Glutamatergic neuron (in vitro differentiated cells): Measurements from ENCODE around the gene CACNG1. TPM values are rescaled to one million over a fixed set of nuclear protein-coding genes. Genes with fewer than 3 reads are reported as not detected.
"Not testable (repeated sequence)": the region's sequence is repeated elsewhere in the genome, so short reads cannot be mapped to it uniquely, and the experiment has no call there.

Source experiments
- DNase-seq: peaks from one replicate; pipeline ENCODE4 v3.0.0; 2022
- H3K27ac Mint-ChIP-seq: one replicate; pipeline ENCODE4 v1.8.0; 2020; ENCODE audit warnings: mild to moderate bottlenecking, mixed read lengths, inconsistent platforms; ENCODE audit not compliant: unreplicated experiment
- H3K27me3 Mint-ChIP-seq: one replicate; pipeline ENCODE4 v1.8.0; 2020; ENCODE audit warnings: mild to moderate bottlenecking, moderate library complexity, mixed read lengths, inconsistent platforms; ENCODE audit not compliant: unreplicated experiment
- H3K36me3 Mint-ChIP-seq: one replicate; pipeline ENCODE4 v1.8.0; 2020; ENCODE audit warnings: mild to moderate bottlenecking, mixed read lengths, inconsistent platforms; ENCODE audit not compliant: unreplicated experiment
- H3K4me1 Mint-ChIP-seq: one replicate; pipeline ENCODE4 v1.8.0; 2020; ENCODE audit warnings: mild to moderate bottlenecking, low read depth, mixed read lengths, inconsistent platforms; ENCODE audit not compliant: unreplicated experiment
- H3K4me3 Mint-ChIP-seq: one replicate; pipeline ENCODE4 v1.8.0; 2020; ENCODE audit warnings: mild to moderate bottlenecking, mixed read lengths, inconsistent platforms; ENCODE audit not compliant: unreplicated experiment
- H3K9me3 Mint-ChIP-seq: one replicate; pipeline ENCODE4 v1.8.0; 2020; ENCODE audit warnings: mild to moderate bottlenecking, moderate library complexity, mixed read lengths, inconsistent platforms; ENCODE audit not compliant: unreplicated experiment
- CTCF ChIP-seq: fragments of 200-600 bp; sonication (generic); IDR thresholded peaks from one replicate; pipeline ENCODE4 v1.5.0; 2021; ENCODE audit not compliant: partially characterized antibody, unreplicated experiment
- total RNA-seq: library from RNA; stranded (reverse); fragmentation: NEBNext Ultra II Directional; extraction: Animal tissue kit (Norgen Biotek cat#: 25700); gene quantifications from one replicate; pipeline ENCODE4 v1.2.1, GENCODE V29; 2021; ENCODE audit not compliant: unreplicated experiment

CACNG1 gene
- total RNA-seq, 1 donor from 2014 or later = not detected

GRCh38 chr17:67092291-67092690 lies 47.9 kb downstream of the CACNG1 start:
- Mint-ChIP-seq H3K27me3 (no peaks in the 10 kb centered on the region), H3K4me1 (no peaks in the 10 kb centered on the region), H3K9me3 (peaks cover 1% of the 10 kb centered on the region), H3K27ac (no peak overlapping the region), H3K36me3 (no peaks in the 10 kb centered on the region), H3K4me3 (no peak overlapping the region)
- no peak for TF ChIP-seq CTCF
- DNase-seq = no peak

GRCh38 chr17:67092710-67093109 lies 48.4 kb downstream of the CACNG1 start:
- DNase-seq, H3K9me3 Mint-ChIP-seq, H3K36me3 Mint-ChIP-seq, H3K27me3 Mint-ChIP-seq, H3K27ac Mint-ChIP-seq, H3K4me1 Mint-ChIP-seq, H3K4me3 Mint-ChIP-seq: not testable (repeated sequence)

GRCh38 chr17:67093348-67093747 lies 49.0 kb downstream of the CACNG1 start:
- Mint-ChIP-seq H3K27me3 (no peaks in the 10 kb centered on the region), H3K4me3 (no peak overlapping the region), H3K27ac (no peak overlapping the region), H3K4me1 (no peaks in the 10 kb centered on the region), H3K36me3 (no peaks in the 10 kb centered on the region), H3K9me3 (peaks cover 1% of the 10 kb centered on the region)
- no peak for TF ChIP-seq CTCF
- no peak for DNase-seq

GRCh38 chr17:67095291-67095690 lies 50.9 kb downstream of the CACNG1 start:
- H3K27ac Mint-ChIP-seq, DNase-seq, H3K9me3 Mint-ChIP-seq, H3K4me3 Mint-ChIP-seq, H3K27me3 Mint-ChIP-seq, H3K36me3 Mint-ChIP-seq, H3K4me1 Mint-ChIP-seq: not testable (repeated sequence)

GRCh38 chr17:67095803-67096202 lies 51.4 kb downstream of the CACNG1 start:
- H3K4me1 Mint-ChIP-seq = no peaks in the 10 kb centered on the region
- no peak overlapping the region for H3K4me3 Mint-ChIP-seq
- H3K9me3 Mint-ChIP-seq = peaks cover 3% of the 10 kb centered on the region
- H3K27me3 Mint-ChIP-seq = no peaks in the 10 kb centered on the region
- no peaks in the 10 kb centered on the region for H3K36me3 Mint-ChIP-seq
- no peak for DNase-seq
- TF ChIP-seq CTCF = no peak
- no peak overlapping the region for H3K27ac Mint-ChIP-seq

GRCh38 chr17:67096609-67097008 lies 52.3 kb downstream of the CACNG1 start:
- no peaks in the 10 kb centered on the region for H3K27me3 Mint-ChIP-seq
- no peak for DNase-seq
- no peaks in the 10 kb centered on the region for H3K36me3 Mint-ChIP-seq
- H3K9me3 Mint-ChIP-seq = peaks cover 3% of the 10 kb centered on the region
- no peak overlapping the region for H3K27ac Mint-ChIP-seq
- no peak for TF ChIP-seq CTCF
- H3K4me1 Mint-ChIP-seq = no peaks in the 10 kb centered on the region
- no peak overlapping the region for H3K4me3 Mint-ChIP-seq
